ENCODE measurements around the gene HPS4.

Gene HPS4

GRCh38 chr22:26494506-26494905 lies 10.9 kb upstream of the HPS4 start:
- no peak for DNase-seq

- no peak for DNase-seq
Measured at GRCh38 chr22:26492220-26492619, 8.6 kb upstream of the HPS4 start.

GRCh38 chr22:26489447-26490036 lies 6.0 kb upstream of the HPS4 start:
- DNase-seq: no peak

GRCh38 chr22:26487996-26488395 lies 4.4 kb upstream of the HPS4 start:
- DNase-seq: no peak

- DNase-seq: no peak
Measured at GRCh38 chr22:26486394-26486793, 2.8 kb upstream of the HPS4 start.

- DNase-seq: no peak
Measured at GRCh38 chr22:26485806-26486390, 2.3 kb upstream of the HPS4 start.

- DNase-seq: no peak
Measured at GRCh38 chr22:26485013-26485412, 1.4 kb upstream of the HPS4 start.

GRCh38 chr22:26484360-26484706 lies 750 bp upstream of the HPS4 start:
- DNase-seq: no peak

GRCh38 chr22:26483043-26483438 lies 542 bp downstream of the HPS4 start:
- no peak for DNase-seq

GRCh38 chr22:26482161-26482560 lies 1.4 kb downstream of the HPS4 start:
- DNase-seq: no peak

GRCh38 chr22:26481694-26482093 lies 1.9 kb downstream of the HPS4 start:
- no peak for DNase-seq

GRCh38 chr22:26481112-26481693 lies 2.4 kb downstream of the HPS4 start:
- DNase-seq: no peak

GRCh38 chr22:26480611-26480932 lies 3.0 kb downstream of the HPS4 start:
- no peak for DNase-seq

GRCh38 chr22:26479792-26480610 lies 3.6 kb downstream of the HPS4 start:
- no peak for DNase-seq

- no peak for DNase-seq
Measured at GRCh38 chr22:26479043-26479791, 4.4 kb downstream of the HPS4 start.

GRCh38 chr22:26477341-26477731 lies 6.2 kb downstream of the HPS4 start:
- DNase-seq: no peak

GRCh38 chr22:26476705-26477340 lies 6.8 kb downstream of the HPS4 start:
- no peak for DNase-seq

GRCh38 chr22:26474682-26475081 lies 8.9 kb downstream of the HPS4 start:
- no peak for DNase-seq

GRCh38 chr22:26471522-26471921 lies 12.1 kb downstream of the HPS4 start:
- no peak for DNase-seq

- no peak for DNase-seq
Measured at GRCh38 chr22:26470807-26471206, 12.8 kb downstream of the HPS4 start.

GRCh38 chr22:26466196-26466595 lies 17.4 kb downstream of the HPS4 start:
- no peak for DNase-seq

GRCh38 chr22:26464312-26464711 lies 19.3 kb downstream of the HPS4 start:
- no peak for DNase-seq

- DNase-seq: no peak
Measured at GRCh38 chr22:26463688-26464087, 19.9 kb downstream of the HPS4 start.

Data from stimulated activated CD4-positive, alpha-beta T cell treated with anti-CD3 and anti-CD28 coated beads, Interleukin-2, amount 100 ng/mL, for 48 hours (primary cell).